Cardiac muscle cell (in vitro differentiated cells and primary cell): ENCODE measurements around the gene TEKT2. TPM values are rescaled to one million over a fixed set of nuclear protein-coding genes. Genes with fewer than 3 reads are reported as not detected.

Experiments used
- DNase-seq, 2 donors: peaks; one replicate each; pipeline versions ENCODE4 v3.0.0 to v3.0.0-alpha.2; 2010 to 2017; ENCODE audit warnings: low read depth in 1 of 2, low spot score in 1 of 2
- H3K27ac ChIP-seq: fragments of 200-600 bp; sonication (generic); 2 replicates; pipeline ENCODE4 v1.5.1; 2016
- H3K27me3 ChIP-seq: fragments of 200-600 bp; sonication (generic); 2 replicates; pipeline ENCODE4 v1.6.0; 2016; ENCODE audit warnings: control low read depth
- H3K36me3 ChIP-seq: fragments of 200-600 bp; sonication (generic); 2 replicates; pipeline ENCODE4 v1.5.1; 2016; ENCODE audit warnings: control low read depth
- H3K4me1 ChIP-seq: fragments of 200-600 bp; sonication (generic); 2 replicates; pipeline ENCODE4 v1.8.1; 2017; ENCODE audit warnings: low read depth, mild to moderate bottlenecking, mixed run types
- H3K4me3 ChIP-seq: fragments of 200-600 bp; sonication (generic); 2 replicates; pipeline ENCODE4 v1.5.1; 2016; ENCODE audit warnings: mild to moderate bottlenecking
- H3K9me3 ChIP-seq: fragments of 200-600 bp; sonication (generic); 2 replicates; pipeline ENCODE4 v1.5.1; 2017; ENCODE audit warnings: low read depth, mild to moderate bottlenecking, control low read depth
- CTCF ChIP-seq: IDR thresholded peaks from 2 replicates; pipeline ENCODE4 v1.5.1; 2012; ENCODE audit warnings: low read depth, mild to moderate bottlenecking, low read length
- polyA plus RNA-seq: library from polyadenylated mRNA; unstranded; fragments of >200 nt; fragmentation: Nextera tagmentation; extraction: Ambion mirVana; gene quantifications from 2 replicates; pipeline ENCODE4 v1.2.1, GENCODE V29; 2016
- total RNA-seq: library from RNA; depleted of rRNA; stranded (reverse); fragments of >200 nt; gene quantifications from 2 replicates; pipeline ENCODE4 v1.2.3, GENCODE V29; 2016

TEKT2 gene
- total and polyA plus RNA-seq, 2 experiments from 2014 or later = 0.95 to 3.6 TPM

- peak in 1 of 2 donors; percentile 45 for DNase-seq
- H3K27me3 ChIP-seq = no peaks in the 10 kb centered on the region
- H3K36me3 ChIP-seq = no peaks in the 10 kb centered on the region
- no peaks in the 10 kb centered on the region for H3K4me1 ChIP-seq
- no peak overlapping the region for H3K4me3 ChIP-seq
- H3K27ac ChIP-seq = no peak overlapping the region
- no peaks in the 10 kb centered on the region for H3K9me3 ChIP-seq
- no peak for TF ChIP-seq CTCF
Observed at GRCh38 chr1:36076979-36077573, 6.8 kb upstream of the TEKT2 start.

GRCh38 chr1:36080236-36080635 lies 3.7 kb upstream of the TEKT2 start:
- no peak overlapping the region for H3K27ac ChIP-seq
- H3K9me3 ChIP-seq = no peaks in the 10 kb centered on the region
- H3K27me3 ChIP-seq = no peaks in the 10 kb centered on the region
- H3K36me3 ChIP-seq = no peaks in the 10 kb centered on the region
- H3K4me3 ChIP-seq = no peak overlapping the region
- no peaks in the 10 kb centered on the region for H3K4me1 ChIP-seq
- no peak for TF ChIP-seq CTCF
- DNase-seq = no peak

- Histone ChIP-seq H3K9me3 (no peaks in the 10 kb centered on the region), H3K36me3 (no peaks in the 10 kb centered on the region), H3K27ac (no peak overlapping the region), H3K27me3 (no peaks in the 10 kb centered on the region), H3K4me3 (no peak overlapping the region), H3K4me1 (no peaks in the 10 kb centered on the region)
- no peak for DNase-seq
- no peak for TF ChIP-seq CTCF
Observed at GRCh38 chr1:36080801-36081200, 3.1 kb upstream of the TEKT2 start.

- H3K4me1 ChIP-seq = no peaks in the 10 kb centered on the region
- no peak overlapping the region for H3K27ac ChIP-seq
- no peaks in the 10 kb centered on the region for H3K9me3 ChIP-seq
- H3K4me3 ChIP-seq = no peak overlapping the region
- no peaks in the 10 kb centered on the region for H3K36me3 ChIP-seq
- H3K27me3 ChIP-seq = no peaks in the 10 kb centered on the region
- DNase-seq = no peak
- TF ChIP-seq CTCF = no peak
Observed at GRCh38 chr1:36081926-36082485, 1.9 kb upstream of the TEKT2 start.

GRCh38 chr1:36083219-36083618 lies 675 bp upstream of the TEKT2 start:
- no peak for TF ChIP-seq CTCF
- Histone ChIP-seq H3K4me1 (no peaks in the 10 kb centered on the region), H3K36me3 (no peaks in the 10 kb centered on the region), H3K4me3 (no peak overlapping the region), H3K27ac (no peak overlapping the region), H3K9me3 (no peaks in the 10 kb centered on the region), H3K27me3 (no peaks in the 10 kb centered on the region)
- DNase-seq = no peak
